ENCODE data around the gene OLA1.

DNA sequence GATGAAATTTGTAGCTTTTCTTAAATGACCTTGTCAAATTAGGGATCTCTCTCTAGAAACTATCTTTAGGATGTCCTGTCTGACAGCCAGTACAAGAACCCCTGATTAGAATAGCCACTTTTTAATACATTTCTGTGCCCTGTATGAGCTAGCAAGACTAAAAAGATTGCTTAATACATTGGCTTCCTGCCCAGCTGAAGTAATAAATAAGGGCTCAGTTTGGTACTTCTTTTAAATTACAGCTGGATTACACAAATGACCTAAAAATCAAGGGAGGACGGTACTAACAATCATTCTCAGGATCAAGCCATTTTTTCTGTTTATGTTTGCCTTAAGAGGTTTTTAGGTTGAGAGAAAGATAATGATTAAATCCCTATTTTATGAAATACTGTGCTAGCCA is 11.6 kb upstream of the OLA1 start:
- TF ChIP-seq GATA2 (IDR thresholded peaks at IDR 0.05; ENCODE audit: low read depth, low read length): no peak
- TF ChIP-seq GATA3 (IDR thresholded peaks at IDR 0.05; ENCODE audit: low read depth, low read length): no peak
